Activated CD8-positive, alpha-beta memory T cell treated with anti-CD3 and anti-CD28 coated beads, Interleukin-2, amount 10 ng/mL, durations not matched to agents 7 days and 5 days (primary cell): ENCODE measurements around the gene ZNF423. TPM values are rescaled to one million over a fixed set of nuclear protein-coding genes. Genes with fewer than 3 reads are reported as not detected.

Source experiments
- ATAC-seq: fragments of 150-1000 bp; cut with Tn5 transposase; one replicate; pipeline ENCODE4 v1.10.0; 2021; ENCODE audit warnings: moderate library complexity
- CTCF ChIA-PET: fragments of 350-600 bp; sonication (Branson Sonifier 250); formaldehyde crosslinking; loops from one replicate; lab custom pipeline; 2021; ENCODE audit warnings: antibody characterized with exemption; lab: Charles Lee
- DNase-seq: peaks from one replicate; pipeline ENCODE4 v3.0.0-alpha.2; 2020
- H3K27ac Mint-ChIP-seq: one replicate; pipeline ENCODE4 v1.8.0; 2021; ENCODE audit warnings: mild to moderate bottlenecking, mixed read lengths
- H3K27me3 Mint-ChIP-seq: one replicate; pipeline ENCODE4 v1.8.0; 2021; ENCODE audit warnings: mixed read lengths
- H3K36me3 Mint-ChIP-seq: one replicate; pipeline ENCODE4 v1.8.0; 2021; ENCODE audit warnings: mild to moderate bottlenecking, mixed read lengths
- H3K4me1 Mint-ChIP-seq: one replicate; pipeline ENCODE4 v1.8.0; 2021; ENCODE audit warnings: mixed read lengths
- H3K4me3 Mint-ChIP-seq: one replicate; pipeline ENCODE4 v1.8.0; 2021; ENCODE audit warnings: mild to moderate bottlenecking, moderate library complexity, mixed read lengths
- H3K9me3 Mint-ChIP-seq: one replicate; pipeline ENCODE4 v1.8.0; 2022; ENCODE audit warnings: low read depth, mixed read lengths
- total RNA-seq, 2 experiments: library from RNA; stranded (reverse); gene quantifications; one replicate each; pipeline ENCODE4 v1.2.3, GENCODE V29; 2021

ZNF423 gene
- total RNA-seq, 2 experiments from 2014 or later, result not detected

GRCh38 chr16:49861299-49861698 is 5.4 kb upstream of the ZNF423 start:
- ATAC-seq, result no peak
- no peak overlapping the region for H3K27ac Mint-ChIP-seq
- no peak for DNase-seq
- H3K27me3 Mint-ChIP-seq, result peaks cover 48% of the 10 kb centered on the region
- H3K9me3 Mint-ChIP-seq, result no peaks in the 10 kb centered on the region
- no peak overlapping the region for H3K4me3 Mint-ChIP-seq
- H3K4me1 Mint-ChIP-seq, result peaks cover 11% of the 10 kb centered on the region
- CTCF ChIA-PET, result no interaction called here
- H3K36me3 Mint-ChIP-seq, result no peaks in the 10 kb centered on the region

DNA sequence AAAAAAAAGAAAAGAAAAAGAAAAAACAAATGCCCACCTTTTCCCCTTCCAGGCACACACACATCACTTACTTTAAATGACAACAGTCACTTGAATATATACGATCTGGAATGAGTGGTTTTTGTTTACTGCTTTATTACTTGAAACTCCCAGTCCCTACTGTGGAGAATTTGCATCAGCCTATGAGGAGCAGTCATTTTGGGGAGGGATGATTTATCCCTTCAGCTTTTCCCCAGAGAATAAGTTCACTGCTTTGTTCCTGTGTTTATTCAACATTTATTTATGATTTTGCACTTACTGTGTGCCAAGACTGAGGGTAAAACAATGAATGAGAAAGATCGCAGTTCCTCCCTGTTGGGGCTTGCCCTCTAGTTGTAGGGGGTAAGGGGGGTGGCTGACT is 4.7 kb upstream of the ZNF423 start:
- Mint-ChIP-seq H3K9me3 (no peaks in the 10 kb centered on the region), H3K36me3 (no peaks in the 10 kb centered on the region), H3K27ac (no peak overlapping the region), H3K27me3 (peaks cover 48% of the 10 kb centered on the region), H3K4me3 (no peak overlapping the region), H3K4me1 (peaks cover 11% of the 10 kb centered on the region)
- CTCF ChIA-PET, result no interaction called here
- ATAC-seq (no peak), DNase-seq (no peak)

DNA sequence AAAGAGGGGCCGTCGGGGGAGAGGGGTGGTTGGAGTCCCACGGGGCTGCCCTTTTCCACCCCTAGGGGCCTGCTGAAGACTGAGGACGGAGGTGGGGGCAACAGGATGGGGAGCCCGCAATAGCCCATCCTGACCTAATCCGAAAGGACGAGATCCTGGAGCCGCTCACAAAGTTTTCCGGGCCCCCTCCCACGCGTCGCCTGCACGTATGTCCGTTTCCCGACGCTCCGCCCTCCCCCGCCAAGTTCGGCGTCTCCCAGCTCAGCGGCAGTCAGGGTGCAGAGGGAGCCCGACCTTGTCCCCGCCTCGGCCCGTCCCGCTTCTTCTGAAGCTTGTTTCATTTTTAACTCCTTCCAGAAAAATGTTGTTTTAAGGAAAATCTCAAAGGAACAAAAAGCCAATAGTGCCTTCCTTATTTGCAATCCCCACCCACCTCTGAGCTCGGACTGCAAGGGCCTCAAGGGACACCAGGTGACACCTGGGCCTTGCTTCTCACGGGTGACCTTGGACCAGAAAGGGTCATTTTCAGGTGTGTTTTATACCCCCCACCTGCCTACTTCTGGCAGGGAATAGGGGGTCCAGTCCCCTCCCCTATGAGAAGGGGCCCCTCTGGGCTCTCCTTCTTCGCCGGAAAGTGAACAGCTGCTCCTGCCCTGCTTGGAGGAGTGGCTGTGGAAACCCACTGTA is 3.4 kb upstream of the ZNF423 start:
- Mint-ChIP-seq H3K27ac (no peak overlapping the region), H3K27me3 (peaks cover 47% of the 10 kb centered on the region), H3K9me3 (no peaks in the 10 kb centered on the region), H3K4me1 (peaks cover 11% of the 10 kb centered on the region), H3K4me3 (no peak overlapping the region), H3K36me3 (no peaks in the 10 kb centered on the region)
- ATAC-seq, result no peak
- CTCF ChIA-PET, result interaction anchor here (1.2 to 1.8 kb wide), 2 partner anchors 18 to 53 kb away, joined by 4 read pairs; no protein-coding TSS in a partner anchor
- DNase-seq, result no peak

DNA sequence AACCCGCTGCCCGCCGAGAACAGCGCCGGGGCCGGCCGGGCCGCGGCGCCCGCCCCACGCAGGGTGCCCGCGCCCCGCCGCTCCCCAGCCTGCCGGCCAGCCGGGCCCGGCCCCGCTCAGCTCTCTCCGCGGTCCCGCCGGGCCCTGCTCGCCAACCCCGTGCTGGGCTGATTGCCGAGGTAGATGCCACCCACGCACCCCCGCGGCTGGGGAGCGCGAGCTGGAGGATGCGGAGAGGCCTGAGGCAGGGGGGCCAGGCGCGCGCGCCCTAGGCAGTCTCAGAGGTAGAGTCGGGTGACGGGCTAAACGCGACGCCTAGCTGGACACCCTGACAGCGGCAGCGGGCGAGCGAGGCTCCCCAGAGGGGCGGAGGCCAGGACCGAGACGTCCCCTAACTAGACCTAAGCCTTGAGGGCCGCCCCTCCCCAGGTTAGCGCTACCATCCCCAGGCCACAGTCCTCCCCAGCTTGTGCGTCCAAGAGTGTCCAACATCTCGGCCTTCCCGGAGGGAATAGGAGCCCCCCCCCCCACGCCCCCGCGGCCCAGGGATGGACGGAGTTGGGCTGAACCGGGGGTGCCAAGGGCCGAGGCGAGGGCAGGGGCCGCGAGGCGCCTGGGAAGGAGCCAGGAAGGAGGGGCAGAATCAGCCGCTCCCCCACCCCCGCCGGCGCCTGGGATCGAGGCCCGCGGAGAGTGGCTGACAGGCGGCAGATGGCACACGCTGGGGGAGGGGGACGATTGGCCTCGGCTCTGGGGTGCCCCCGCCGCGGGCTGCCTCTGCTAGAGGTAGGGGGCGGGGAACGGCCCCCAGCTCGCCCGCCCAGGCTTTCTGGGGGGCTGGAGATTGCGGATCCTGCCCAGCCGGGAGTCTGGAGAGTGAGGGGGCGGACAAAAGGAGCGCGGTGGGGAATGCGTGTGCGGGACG is 2.5 kb upstream of the ZNF423 start:
- Mint-ChIP-seq H3K36me3 (no peaks in the 10 kb centered on the region), H3K27me3 (peaks cover 51% of the 10 kb centered on the region), H3K4me3 (no peak overlapping the region), H3K4me1 (peaks cover 11% of the 10 kb centered on the region), H3K9me3 (no peaks in the 10 kb centered on the region), H3K27ac (no peak overlapping the region)
- ATAC-seq (no peak), DNase-seq (no peak)
- CTCF ChIA-PET, result interaction anchor here (0.7 to 2.2 kb wide), 18 partner anchors 9 to 948 kb away, joined by 3 to 11 read pairs (median 4); partner anchors contain the start of gene CNEP1R1

DNA sequence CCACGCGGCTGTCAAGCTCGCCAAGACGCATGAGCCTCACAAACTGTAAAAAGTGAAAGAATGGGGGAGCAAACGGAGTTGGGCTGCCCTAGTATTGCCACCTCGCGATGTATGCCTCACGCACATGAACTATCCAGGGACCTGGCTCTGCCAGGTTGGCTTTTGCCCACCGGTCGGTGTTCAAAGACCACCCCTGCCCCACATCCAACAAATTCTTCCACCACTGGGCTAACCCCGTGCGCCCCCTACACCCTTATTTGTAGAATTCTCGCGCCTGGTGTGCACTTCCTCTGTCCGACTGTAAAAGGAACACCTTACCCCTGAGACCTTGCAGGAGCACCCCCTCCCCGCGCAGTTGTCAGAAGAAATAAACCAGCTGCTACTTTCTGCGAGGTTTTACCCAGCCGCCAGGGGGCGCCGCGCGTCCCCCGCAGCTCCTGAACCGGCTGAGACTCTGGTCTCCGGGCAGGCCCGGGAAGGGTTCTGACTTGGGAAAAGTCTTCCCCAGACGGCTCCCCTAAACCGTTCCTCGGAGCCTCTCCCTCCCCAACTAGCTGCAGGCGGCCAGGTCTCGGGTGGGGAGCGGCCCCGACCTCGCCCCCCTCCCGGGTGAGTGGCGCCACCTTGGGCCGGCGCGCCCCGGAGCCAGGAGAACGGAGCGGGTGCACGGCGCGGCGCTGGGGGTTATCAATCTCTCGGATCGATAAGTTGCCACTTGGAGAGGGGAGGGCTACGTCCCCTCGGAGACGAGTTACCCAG is 1.7 kb upstream of the ZNF423 start:
- CTCF ChIA-PET, result interaction anchor here (0.7 to 2.2 kb wide), 22 partner anchors 10 to 949 kb away, joined by 3 to 11 read pairs (median 4); partner anchors contain the start of gene CNEP1R1
- ATAC-seq (no peak), DNase-seq (peak; percentile 60)
- Mint-ChIP-seq H3K4me1 (peaks cover 11% of the 10 kb centered on the region), H3K4me3 (peak overlapping the region; percentile 44), H3K27ac (no peak overlapping the region), H3K27me3 (peaks cover 57% of the 10 kb centered on the region), H3K9me3 (no peaks in the 10 kb centered on the region), H3K36me3 (no peaks in the 10 kb centered on the region)

- H3K9me3 Mint-ChIP-seq, result no peaks in the 10 kb centered on the region
- peaks cover 11% of the 10 kb centered on the region for H3K4me1 Mint-ChIP-seq
- H3K27me3 Mint-ChIP-seq, result peaks cover 59% of the 10 kb centered on the region
- peak overlapping the region; percentile 48 for H3K4me3 Mint-ChIP-seq
- DNase-seq (no peak), ATAC-seq (no peak)
- CTCF ChIA-PET, result interaction anchor here (0.8 to 2.2 kb wide), 14 partner anchors 11 to 950 kb away, joined by 3 to 11 read pairs (median 4); partner anchors contain the start of gene CNEP1R1
- no peak overlapping the region for H3K27ac Mint-ChIP-seq
- H3K36me3 Mint-ChIP-seq, result no peaks in the 10 kb centered on the region
These were observed 889 bp upstream of the ZNF423 start for GRCh38 chr16:49856672-49857330.

- peaks cover 11% of the 10 kb centered on the region for H3K4me1 Mint-ChIP-seq
- CTCF ChIA-PET, result no interaction called here
- no peaks in the 10 kb centered on the region for H3K36me3 Mint-ChIP-seq
- H3K27ac Mint-ChIP-seq, result no peak overlapping the region
- peak overlapping the region; percentile 41 for H3K4me3 Mint-ChIP-seq
- peaks cover 60% of the 10 kb centered on the region for H3K27me3 Mint-ChIP-seq
- ATAC-seq (peak; percentile 90), DNase-seq (peak; percentile 86)
- H3K9me3 Mint-ChIP-seq, result no peaks in the 10 kb centered on the region
These were observed 561 bp downstream of the ZNF423 start for GRCh38 chr16:49855280-49855821.

- no peak for DNase-seq
- no peak overlapping the region for H3K4me3 Mint-ChIP-seq
- H3K36me3 Mint-ChIP-seq, result no peaks in the 10 kb centered on the region
- H3K4me1 Mint-ChIP-seq, result peaks cover 11% of the 10 kb centered on the region
- no peaks in the 10 kb centered on the region for H3K9me3 Mint-ChIP-seq
- CTCF ChIA-PET, result no interaction called here
- no peak overlapping the region for H3K27ac Mint-ChIP-seq
- ATAC-seq, result peak; percentile 11
- peaks cover 59% of the 10 kb centered on the region for H3K27me3 Mint-ChIP-seq
These were observed 1.1 kb downstream of the ZNF423 start for GRCh38 chr16:49854796-49855203.

- DNase-seq (no peak), ATAC-seq (no peak)
- CTCF ChIA-PET, result no interaction called here
- peaks cover 59% of the 10 kb centered on the region for H3K27me3 Mint-ChIP-seq
- no peak overlapping the region for H3K27ac Mint-ChIP-seq
- no peaks in the 10 kb centered on the region for H3K36me3 Mint-ChIP-seq
- no peaks in the 10 kb centered on the region for H3K9me3 Mint-ChIP-seq
- no peak overlapping the region for H3K4me3 Mint-ChIP-seq
- H3K4me1 Mint-ChIP-seq, result peaks cover 9% of the 10 kb centered on the region
These were observed 1.6 kb downstream of the ZNF423 start for GRCh38 chr16:49854188-49854795.

DNA sequence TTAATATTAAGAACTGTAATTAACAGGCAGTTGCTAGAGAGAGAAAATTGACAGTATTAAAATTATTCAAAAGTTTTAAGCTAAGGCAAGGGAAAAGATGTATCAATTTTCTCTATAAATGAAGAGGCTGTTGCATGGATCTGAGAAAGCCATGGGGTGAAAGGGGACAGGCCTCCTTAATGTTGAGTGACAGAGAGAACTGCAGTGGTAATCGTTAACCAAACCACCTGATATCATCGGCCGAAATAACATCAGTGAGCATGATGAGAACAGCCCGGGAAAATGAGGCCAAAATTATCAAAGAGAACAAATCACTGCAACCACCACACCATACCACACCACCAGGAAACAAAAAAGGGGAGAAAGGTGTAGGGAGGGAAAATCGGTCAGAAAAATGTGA is 3.6 kb downstream of the ZNF423 start:
- Mint-ChIP-seq H3K36me3 (no peaks in the 10 kb centered on the region), H3K4me3 (no peak overlapping the region), H3K9me3 (no peaks in the 10 kb centered on the region), H3K27ac (no peak overlapping the region), H3K4me1 (peaks cover 2% of the 10 kb centered on the region), H3K27me3 (peaks cover 59% of the 10 kb centered on the region)
- no peak for ATAC-seq
- no peak for DNase-seq
- CTCF ChIA-PET, result no interaction called here

GRCh38 chr16:49851468-49851787 is 4.5 kb downstream of the ZNF423 start:
- Mint-ChIP-seq H3K36me3 (no peaks in the 10 kb centered on the region), H3K27me3 (peaks cover 62% of the 10 kb centered on the region), H3K4me1 (no peaks in the 10 kb centered on the region), H3K27ac (no peak overlapping the region), H3K9me3 (no peaks in the 10 kb centered on the region), H3K4me3 (no peak overlapping the region)
- DNase-seq, result no peak
- CTCF ChIA-PET, result no interaction called here
- no peak for ATAC-seq
